ENCODE data around the gene AKAP7.

- TF ChIP-seq RAD21 (conservative IDR thresholded peaks at IDR 0.05) (no peak), EP300 (conservative IDR thresholded peaks at IDR 0.05; ENCODE audit: poor library complexity, severe bottlenecking) (no peak), EZH2 (IDR thresholded peaks at IDR 0.05; ENCODE audit: borderline replicate concordance, insufficient read depth, low read length, poor library complexity, severe bottlenecking) (no peak)
- TF ChIP-seq, protein P1, sequence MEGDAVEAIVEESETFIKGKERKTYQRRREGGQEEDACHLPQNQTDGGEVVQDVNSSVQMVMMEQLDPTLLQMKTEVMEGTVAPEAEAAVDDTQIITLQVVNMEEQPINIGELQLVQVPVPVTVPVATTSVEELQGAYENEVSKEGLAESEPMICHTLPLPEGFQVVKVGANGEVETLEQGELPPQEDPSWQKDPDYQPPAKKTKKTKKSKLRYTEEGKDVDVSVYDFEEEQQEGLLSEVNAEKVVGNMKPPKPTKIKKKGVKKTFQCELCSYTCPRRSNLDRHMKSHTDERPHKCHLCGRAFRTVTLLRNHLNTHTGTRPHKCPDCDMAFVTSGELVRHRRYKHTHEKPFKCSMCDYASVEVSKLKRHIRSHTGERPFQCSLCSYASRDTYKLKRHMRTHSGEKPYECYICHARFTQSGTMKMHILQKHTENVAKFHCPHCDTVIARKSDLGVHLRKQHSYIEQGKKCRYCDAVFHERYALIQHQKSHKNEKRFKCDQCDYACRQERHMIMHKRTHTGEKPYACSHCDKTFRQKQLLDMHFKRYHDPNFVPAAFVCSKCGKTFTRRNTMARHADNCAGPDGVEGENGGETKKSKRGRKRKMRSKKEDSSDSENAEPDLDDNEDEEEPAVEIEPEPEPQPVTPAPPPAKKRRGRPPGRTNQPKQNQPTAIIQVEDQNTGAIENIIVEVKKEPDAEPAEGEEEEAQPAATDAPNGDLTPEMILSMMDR (IDR thresholded peaks at IDR 0.05; ENCODE audit: poor library complexity, severe bottlenecking): no peak
Observed at GRCh38 chr6:131103901-131104300, 31.4 kb upstream of the AKAP7 start.

Measured in neural cell (in vitro differentiated cells).